Brain pericyte (primary cell): ENCODE measurements around the gene SLC35A5.
"Not testable (repeated sequence)": the region's sequence is repeated elsewhere in the genome, so short reads cannot be mapped to it uniquely, and the experiment has no call there.

Experiments
- DNase-seq: peaks from one replicate; pipeline ENCODE4 v3.0.0-alpha.2; 2012; ENCODE audit warnings: low read depth, low spot score

SLC35A5 gene

GRCh38 chr3:112561734-112562529 lies at the start of gene SLC35A5, which contains the start of gene ATG3:
TSS of gene SLC35A5 (plus strand) at chr3:112562045. CDS start at chr3:112563404, 1,359 bp downstream.
TSS of gene ATG3 (minus strand) at chr3:112561962. CDS start at chr3:112561528, 434 bp downstream.
- DNase-seq = peak; percentile 95

GRCh38 chr3:112512320-112512719 lies 49.5 kb upstream of the SLC35A5 start:
- DNase-seq = no peak

- DNase-seq = no peak
These were observed 47.2 kb upstream of the SLC35A5 start for GRCh38 chr3:112514527-112515128.

- not testable (repeated sequence) for DNase-seq
These were observed 42.9 kb upstream of the SLC35A5 start for GRCh38 chr3:112518970-112519369.

GRCh38 chr3:112519424-112520001 lies 42.3 kb upstream of the SLC35A5 start:
- DNase-seq = no peak

- not testable (repeated sequence) for DNase-seq
These were observed 37.7 kb upstream of the SLC35A5 start for GRCh38 chr3:112524127-112524526.

- no peak for DNase-seq
These were observed 31.3 kb upstream of the SLC35A5 start for GRCh38 chr3:112530573-112530972.

- DNase-seq = no peak
These were observed 30.5 kb upstream of the SLC35A5 start for GRCh38 chr3:112531358-112531781.

GRCh38 chr3:112539825-112540650 lies 21.8 kb upstream of the SLC35A5 start:
- DNase-seq = no peak

- no peak for DNase-seq
These were observed 15.6 kb upstream of the SLC35A5 start for GRCh38 chr3:112546216-112546759.

GRCh38 chr3:112550859-112551258 lies 11.0 kb upstream of the SLC35A5 start:
- no peak for DNase-seq

- no peak for DNase-seq
These were observed 6.2 kb upstream of the SLC35A5 start for GRCh38 chr3:112555535-112556170.

GRCh38 chr3:112557976-112558375 lies 3.9 kb upstream of the SLC35A5 start:
- no peak for DNase-seq

GRCh38 chr3:112560307-112560706 lies 1.5 kb upstream of the SLC35A5 start:
- DNase-seq = no peak

GRCh38 chr3:112560721-112561483 lies 943 bp upstream of the SLC35A5 start:
- DNase-seq = peak; percentile 40

GRCh38 chr3:112561484-112561733 lies 436 bp upstream of the SLC35A5 start:
- DNase-seq = no peak

- not testable (repeated sequence) for DNase-seq
These were observed 2.5 kb downstream of the SLC35A5 start for GRCh38 chr3:112564247-112564939.

- DNase-seq = no peak
These were observed 3.1 kb downstream of the SLC35A5 start for GRCh38 chr3:112564940-112565305.

GRCh38 chr3:112568642-112569041 lies 6.8 kb downstream of the SLC35A5 start:
- DNase-seq = no peak

- no peak for DNase-seq
These were observed 7.4 kb downstream of the SLC35A5 start for GRCh38 chr3:112569265-112569664.
